ENCODE data around the gene PTPN14.

PTPN14 gene

GRCh38 chr1:214349008-214349407 lies 202.4 kb downstream of the PTPN14 start:
- peaks cover 3% of the 10 kb centered on the region for H3K79me1 ChIP-seq (ENCODE audit: low read length)
- no peak overlapping the region for H3K4me3 ChIP-seq (ENCODE audit: low read depth, low read length)
- no peak overlapping the region for H2BK5ac ChIP-seq (ENCODE audit: low read depth, low read length, poor library complexity)
- no peak overlapping the region for H3K27ac ChIP-seq (ENCODE audit: low read depth, low read length)
- DNase-seq: no peak
- no peaks in the 10 kb centered on the region for H3K79me2 ChIP-seq (ENCODE audit: control insufficient read depth, insufficient read depth, low read length, poor library complexity)
- no peak overlapping the region for H3K18ac ChIP-seq (ENCODE audit: low read length)
- peaks cover 2 to 3% of the 10 kb centered on the region in 2 experiments for H3K4me1 ChIP-seq (ENCODE audit: control insufficient read depth in 1 of 2, insufficient read depth in 2 of 2, low read length in 2 of 2)
- no CpG with 5 or more reads among the region's 5 CpGs for WGBS (ENCODE audit: extremely low coverage, insufficient coverage, insufficient read length)
- H3K27me3 ChIP-seq (ENCODE audit: insufficient read depth, low read length): no peaks in the 10 kb centered on the region
- H3K14ac ChIP-seq (ENCODE audit: low read length): no peak overlapping the region
- no peak overlapping the region for H2AFZ ChIP-seq (ENCODE audit: insufficient read depth, low read length, poor library complexity)
- H3K9ac ChIP-seq (ENCODE audit: low read length): no peak overlapping the region
- H3K4ac ChIP-seq (ENCODE audit: low read depth, low read length): no peak overlapping the region
- H4K12ac ChIP-seq (ENCODE audit: low read depth, low read length): no peak overlapping the region
- peaks cover 9 to 24% of the 10 kb centered on the region in 2 experiments for H3K36me3 ChIP-seq (ENCODE audit: control insufficient read depth in 1 of 2, insufficient read depth in 2 of 2, low read length in 2 of 2)
- peak overlapping the region; percentile 1 for H4K91ac ChIP-seq (ENCODE audit: low read depth, low read length)
- no peak overlapping the region for H3K4me2 ChIP-seq (ENCODE audit: low read length)
- no peak overlapping the region for H2BK12ac ChIP-seq (ENCODE audit: low read length)
- H2AK5ac ChIP-seq (ENCODE audit: low read length): no peak overlapping the region
- H4K8ac ChIP-seq (ENCODE audit: low read depth, low read length): no peak overlapping the region
- H3K9me3 ChIP-seq (ENCODE audit: insufficient read depth, low read depth, low read length): peaks cover 2% of the 10 kb centered on the region
- peak overlapping the region; percentile 64 for H3K23ac ChIP-seq (ENCODE audit: low read length)
- H2BK120ac ChIP-seq (ENCODE audit: insufficient read depth, low read length, poor library complexity): no peak overlapping the region

- Histone ChIP-seq H3K4me1 (ENCODE audit: control insufficient read depth in 1 of 2, insufficient read depth in 2 of 2, low read length in 2 of 2) (peaks cover 2 to 3% of the 10 kb centered on the region in 2 experiments), H4K12ac (ENCODE audit: low read depth, low read length) (no peak overlapping the region), H3K4ac (ENCODE audit: low read depth, low read length) (no peak overlapping the region)
Measured at GRCh38 chr1:214344897-214345296, 206.5 kb downstream of the PTPN14 start.

DNA sequence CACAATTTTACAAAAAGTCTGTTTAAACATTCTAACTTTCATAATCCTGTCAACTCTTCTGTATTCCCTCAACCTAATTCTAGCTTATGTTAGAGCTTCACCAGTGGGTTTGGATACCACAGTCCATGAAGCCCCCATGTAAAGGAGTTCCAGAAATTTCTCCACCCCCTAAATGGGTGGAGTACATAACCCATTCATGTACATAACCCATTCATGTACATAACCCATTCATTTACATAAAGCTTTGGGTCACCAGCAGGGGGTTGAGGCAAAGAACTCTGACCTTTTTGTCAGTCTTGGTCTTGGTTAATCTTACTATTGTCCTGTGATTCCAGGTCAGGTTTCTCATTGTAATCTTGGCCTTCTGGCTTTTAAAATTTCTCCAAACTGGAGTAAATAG lies 208.9 kb downstream of the PTPN14 start:
- H3K36me3 ChIP-seq (ENCODE audit: control insufficient read depth in 1 of 2, insufficient read depth in 2 of 2, low read length in 2 of 2): peaks cover 6 to 24% of the 10 kb centered on the region in 2 experiments
- H2AK5ac ChIP-seq (ENCODE audit: low read length): no peak overlapping the region
- H3K79me2 ChIP-seq (ENCODE audit: control insufficient read depth, insufficient read depth, low read length, poor library complexity): no peaks in the 10 kb centered on the region
- no peak overlapping the region for H3K27ac ChIP-seq (ENCODE audit: low read depth, low read length)
- no peaks in the 10 kb centered on the region for H3K27me3 ChIP-seq (ENCODE audit: insufficient read depth, low read length)
- H2BK5ac ChIP-seq (ENCODE audit: low read depth, low read length, poor library complexity): no peak overlapping the region
- no peak overlapping the region for H3K14ac ChIP-seq (ENCODE audit: low read length)
- no peak overlapping the region for H3K23ac ChIP-seq (ENCODE audit: low read length)
- H3K4ac ChIP-seq (ENCODE audit: low read depth, low read length): no peak overlapping the region
- no peak overlapping the region for H4K91ac ChIP-seq (ENCODE audit: low read depth, low read length)
- H4K12ac ChIP-seq (ENCODE audit: low read depth, low read length): no peak overlapping the region
- peaks cover 0 to 2% of the 10 kb centered on the region in 2 experiments for H3K4me1 ChIP-seq (ENCODE audit: control insufficient read depth in 1 of 2, insufficient read depth in 2 of 2, low read length in 2 of 2)
- H2AFZ ChIP-seq (ENCODE audit: insufficient read depth, low read length, poor library complexity): no peak overlapping the region
- no peak overlapping the region for H3K18ac ChIP-seq (ENCODE audit: low read length)
- H3K4me3 ChIP-seq (ENCODE audit: low read depth, low read length): no peak overlapping the region
- H2BK12ac ChIP-seq (ENCODE audit: low read length): no peak overlapping the region
- H3K4me2 ChIP-seq (ENCODE audit: low read length): no peak overlapping the region
- DNase-seq: no peak
- no peak overlapping the region for H2BK120ac ChIP-seq (ENCODE audit: insufficient read depth, low read length, poor library complexity)
- H3K9ac ChIP-seq (ENCODE audit: low read length): no peak overlapping the region
- no peaks in the 10 kb centered on the region for H3K9me3 ChIP-seq (ENCODE audit: insufficient read depth, low read depth, low read length)
- no peak overlapping the region for H4K8ac ChIP-seq (ENCODE audit: low read depth, low read length)
- no peaks in the 10 kb centered on the region for H3K79me1 ChIP-seq (ENCODE audit: low read length)

More at GRCh38 chr1:214344897-214345296, 206.5 kb downstream of the PTPN14 start:
- Histone ChIP-seq H3K23ac (ENCODE audit: low read length) (no peak overlapping the region), H3K14ac (ENCODE audit: low read length) (no peak overlapping the region), H3K79me2 (ENCODE audit: control insufficient read depth, insufficient read depth, low read length, poor library complexity) (no peaks in the 10 kb centered on the region), H2AFZ (ENCODE audit: insufficient read depth, low read length, poor library complexity) (no peak overlapping the region), H3K27me3 (ENCODE audit: insufficient read depth, low read length) (no peaks in the 10 kb centered on the region), H3K27ac (ENCODE audit: low read depth, low read length) (no peak overlapping the region), H3K36me3 (ENCODE audit: control insufficient read depth in 1 of 2, insufficient read depth in 2 of 2, low read length in 2 of 2) (peaks cover 6 to 28% of the 10 kb centered on the region in 2 experiments), H2BK120ac (ENCODE audit: insufficient read depth, low read length, poor library complexity) (no peak overlapping the region), H4K91ac (ENCODE audit: low read depth, low read length) (no peak overlapping the region), H3K4me2 (ENCODE audit: low read length) (no peak overlapping the region), H2BK5ac (ENCODE audit: low read depth, low read length, poor library complexity) (no peak overlapping the region), H3K4me3 (ENCODE audit: low read depth, low read length) (no peak overlapping the region), H3K18ac (ENCODE audit: low read length) (no peak overlapping the region), H2BK12ac (ENCODE audit: low read length) (no peak overlapping the region), H2AK5ac (ENCODE audit: low read length) (no peak overlapping the region), H4K8ac (ENCODE audit: low read depth, low read length) (no peak overlapping the region), H3K9ac (ENCODE audit: low read length) (no peak overlapping the region), H3K79me1 (ENCODE audit: low read length) (peaks cover 2% of the 10 kb centered on the region), H3K9me3 (ENCODE audit: insufficient read depth, low read depth, low read length) (peaks cover 2% of the 10 kb centered on the region)
- no peak for DNase-seq

DNA sequence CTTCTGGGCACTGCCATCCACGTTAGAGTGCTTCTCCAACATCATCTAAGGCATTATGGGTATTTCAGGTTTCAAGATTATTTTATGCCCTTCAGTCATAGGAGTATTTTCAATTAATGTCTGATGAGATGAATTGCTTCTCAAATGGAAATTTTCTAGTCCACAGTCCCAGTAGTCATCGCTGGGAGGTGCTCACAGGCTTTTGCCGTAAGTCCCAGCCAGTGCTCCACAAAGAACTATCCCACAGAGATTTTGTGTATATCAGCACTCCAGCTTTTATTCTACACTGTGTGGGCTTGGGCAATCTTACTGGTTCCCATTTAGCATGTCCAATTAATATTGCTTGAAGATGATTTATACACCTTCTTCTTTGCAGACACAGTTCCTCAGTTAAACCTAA lies 209.5 kb downstream of the PTPN14 start:
- Histone ChIP-seq H2AK5ac (ENCODE audit: low read length) (no peak overlapping the region), H3K79me1 (ENCODE audit: low read length) (no peaks in the 10 kb centered on the region), H3K36me3 (ENCODE audit: control insufficient read depth in 1 of 2, insufficient read depth in 2 of 2, low read length in 2 of 2) (peaks cover 9 to 24% of the 10 kb centered on the region in 2 experiments), H4K12ac (ENCODE audit: low read depth, low read length) (no peak overlapping the region), H4K91ac (ENCODE audit: low read depth, low read length) (no peak overlapping the region), H3K27me3 (ENCODE audit: insufficient read depth, low read length) (no peaks in the 10 kb centered on the region), H3K79me2 (ENCODE audit: control insufficient read depth, insufficient read depth, low read length, poor library complexity) (no peaks in the 10 kb centered on the region), H3K23ac (ENCODE audit: low read length) (no peak overlapping the region), H3K9ac (ENCODE audit: low read length) (no peak overlapping the region), H3K9me3 (ENCODE audit: insufficient read depth, low read depth, low read length) (no peaks in the 10 kb centered on the region), H2BK12ac (ENCODE audit: low read length) (no peak overlapping the region), H2AFZ (ENCODE audit: insufficient read depth, low read length, poor library complexity) (no peak overlapping the region), H3K18ac (ENCODE audit: low read length) (no peak overlapping the region), H3K27ac (ENCODE audit: low read depth, low read length) (no peak overlapping the region), H2BK120ac (ENCODE audit: insufficient read depth, low read length, poor library complexity) (no peak overlapping the region), H3K4me2 (ENCODE audit: low read length) (no peak overlapping the region), H4K8ac (ENCODE audit: low read depth, low read length) (no peak overlapping the region), H3K4ac (ENCODE audit: low read depth, low read length) (no peak overlapping the region), H3K4me1 (ENCODE audit: control insufficient read depth in 1 of 2, insufficient read depth in 2 of 2, low read length in 2 of 2) (peaks cover 0 to 2% of the 10 kb centered on the region in 2 experiments), H2BK5ac (ENCODE audit: low read depth, low read length, poor library complexity) (no peak overlapping the region), H3K14ac (ENCODE audit: low read length) (no peak overlapping the region), H3K4me3 (ENCODE audit: low read depth, low read length) (no peak overlapping the region)
- WGBS (ENCODE audit: extremely low coverage, insufficient coverage, insufficient read length): no CpG with 5 or more reads among the region's 3 CpGs
- DNase-seq: peak in 1 of 2 donors; percentile 32
